Nephron (organoid): ENCODE data around the gene FAM47A.

ENCODE experiments used
- H3K27ac Mint-ChIP-seq, 3 experiments: 2 replicates each; pipeline ENCODE4 v1.8.0; 2020; ENCODE audit warnings: mixed read lengths in 3 of 3, mild to moderate bottlenecking in 2 of 3, moderate library complexity in 1 of 3
- H3K27me3 Mint-ChIP-seq: 2 replicates; pipeline ENCODE4 v1.8.0; 2021; ENCODE audit warnings: low read depth, mild to moderate bottlenecking, moderate library complexity, mixed read lengths
- H3K36me3 Mint-ChIP-seq: 2 replicates; pipeline ENCODE4 v1.8.0; 2020; ENCODE audit warnings: low read depth, mixed read lengths
- H3K4me1 Mint-ChIP-seq: 2 replicates; pipeline ENCODE4 v1.8.0; 2020; ENCODE audit warnings: mixed read lengths
- H3K4me3 Mint-ChIP-seq, 3 experiments: 2 replicates each; pipeline ENCODE4 v1.8.0; 2020; ENCODE audit warnings: mild to moderate bottlenecking in 3 of 3, mixed read lengths in 3 of 3, moderate library complexity in 2 of 3
- H3K9me3 Mint-ChIP-seq: 2 replicates; pipeline ENCODE4 v1.8.0; 2020; ENCODE audit warnings: mixed read lengths
- TF ChIP-seq, protein P1 (sequence below), 3 experiments: fragments of 200-600 bp; sonication (generic); IDR thresholded peaks; one replicate each; pipeline ENCODE4 v1.5.0; 2021; ENCODE audit warnings: antibody characterized with exemption in 3 of 3; ENCODE audit not compliant: unreplicated experiment in 3 of 3

Gene FAM47A

DNA sequence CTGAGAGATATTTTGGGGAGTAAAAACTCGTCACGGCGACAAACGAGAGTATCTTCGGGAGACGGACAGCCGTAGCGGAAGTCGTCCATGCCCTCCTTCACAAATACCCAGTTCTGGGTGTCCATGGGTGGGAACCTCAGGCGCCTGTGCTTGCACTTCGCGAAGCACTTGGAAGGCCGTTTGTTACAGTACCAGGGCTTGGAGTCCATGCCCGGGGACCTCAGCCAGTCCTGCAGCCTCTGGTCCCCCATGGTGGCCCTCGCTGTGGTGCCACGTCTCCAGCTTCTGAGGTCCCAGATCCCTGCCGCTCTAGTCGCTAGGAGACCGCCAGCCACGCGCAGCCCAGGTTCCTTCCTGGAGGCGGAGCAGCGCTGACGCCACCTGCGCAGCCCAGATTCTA lies at the start of gene FAM47A:
Gene FAM47A (minus strand): TSS at position 287 of the 400 bp plus-strand sequence. CDS start 36 bp downstream, at position 251.
- TF ChIP-seq, protein P1, sequence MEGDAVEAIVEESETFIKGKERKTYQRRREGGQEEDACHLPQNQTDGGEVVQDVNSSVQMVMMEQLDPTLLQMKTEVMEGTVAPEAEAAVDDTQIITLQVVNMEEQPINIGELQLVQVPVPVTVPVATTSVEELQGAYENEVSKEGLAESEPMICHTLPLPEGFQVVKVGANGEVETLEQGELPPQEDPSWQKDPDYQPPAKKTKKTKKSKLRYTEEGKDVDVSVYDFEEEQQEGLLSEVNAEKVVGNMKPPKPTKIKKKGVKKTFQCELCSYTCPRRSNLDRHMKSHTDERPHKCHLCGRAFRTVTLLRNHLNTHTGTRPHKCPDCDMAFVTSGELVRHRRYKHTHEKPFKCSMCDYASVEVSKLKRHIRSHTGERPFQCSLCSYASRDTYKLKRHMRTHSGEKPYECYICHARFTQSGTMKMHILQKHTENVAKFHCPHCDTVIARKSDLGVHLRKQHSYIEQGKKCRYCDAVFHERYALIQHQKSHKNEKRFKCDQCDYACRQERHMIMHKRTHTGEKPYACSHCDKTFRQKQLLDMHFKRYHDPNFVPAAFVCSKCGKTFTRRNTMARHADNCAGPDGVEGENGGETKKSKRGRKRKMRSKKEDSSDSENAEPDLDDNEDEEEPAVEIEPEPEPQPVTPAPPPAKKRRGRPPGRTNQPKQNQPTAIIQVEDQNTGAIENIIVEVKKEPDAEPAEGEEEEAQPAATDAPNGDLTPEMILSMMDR (IDR thresholded peaks at IDR 0.05; ENCODE audit: unreplicated experiment in 3 of 3): no peak
- no peak within 1 kb of the TSS for H3K4me3 Mint-ChIP-seq
- peaks cover 7% of the 10 kb centered on the region for H3K9me3 Mint-ChIP-seq
- H3K27me3 Mint-ChIP-seq: no peaks in the 10 kb centered on the region
- no peaks in the 10 kb centered on the region for H3K4me1 Mint-ChIP-seq
- H3K36me3 Mint-ChIP-seq: no peaks in the 10 kb centered on the region
- no peak within 1 kb of the TSS for H3K27ac Mint-ChIP-seq

DNA sequence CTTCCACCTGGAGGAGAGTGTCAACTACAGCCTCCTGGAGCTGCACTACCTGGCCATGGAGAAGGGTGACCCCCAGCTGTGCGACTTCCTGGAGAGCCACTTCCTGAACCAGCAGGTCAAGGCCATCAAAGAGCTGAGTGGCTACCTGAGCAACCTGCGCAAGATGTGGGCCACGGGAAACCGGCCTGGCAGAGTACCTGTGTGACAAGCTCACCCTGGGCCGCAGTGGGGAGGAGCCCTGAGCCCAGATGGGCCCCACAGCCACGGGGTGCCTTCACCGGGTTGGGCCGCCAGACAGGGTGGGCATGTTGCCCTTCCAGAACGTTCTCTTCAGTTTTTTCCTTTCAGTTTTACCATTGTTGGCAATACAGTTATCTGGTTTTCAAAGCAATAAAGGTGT lies 15.2 kb upstream of the FAM47A start:
- no peak overlapping the region for H3K27ac Mint-ChIP-seq
- H3K36me3 Mint-ChIP-seq: no peaks in the 10 kb centered on the region
- TF ChIP-seq, protein P1 (IDR thresholded peaks at IDR 0.05; ENCODE audit: unreplicated experiment in 3 of 3): no peak
- H3K9me3 Mint-ChIP-seq: no peaks in the 10 kb centered on the region
- no peak overlapping the region for H3K4me3 Mint-ChIP-seq
- no peaks in the 10 kb centered on the region for H3K27me3 Mint-ChIP-seq
- no peaks in the 10 kb centered on the region for H3K4me1 Mint-ChIP-seq

DNA sequence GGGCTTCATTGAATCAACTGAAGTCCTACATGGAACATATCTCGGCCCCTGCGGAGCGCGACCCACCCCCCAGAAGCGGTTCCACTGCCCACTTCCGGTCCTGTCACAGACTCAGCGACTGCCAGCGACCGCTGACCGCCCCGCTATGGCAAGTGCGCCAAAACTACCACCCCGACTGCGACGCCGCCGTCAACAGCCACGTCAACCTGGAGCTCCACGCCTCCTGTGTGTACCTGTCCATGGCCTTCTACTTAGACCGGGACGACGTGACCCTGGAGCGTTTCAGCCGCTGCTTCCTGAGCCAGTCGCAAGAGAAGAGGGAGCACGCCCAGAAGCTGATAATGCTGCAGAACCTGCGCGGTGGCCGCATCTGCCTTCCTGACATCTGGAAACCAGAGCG lies 14.8 kb upstream of the FAM47A start:
- no peak overlapping the region for H3K4me3 Mint-ChIP-seq
- TF ChIP-seq, protein P1 (IDR thresholded peaks at IDR 0.05; ENCODE audit: unreplicated experiment in 3 of 3): no peak
- no peaks in the 10 kb centered on the region for H3K36me3 Mint-ChIP-seq
- H3K27me3 Mint-ChIP-seq: no peaks in the 10 kb centered on the region
- H3K9me3 Mint-ChIP-seq: no peaks in the 10 kb centered on the region
- H3K27ac Mint-ChIP-seq: no peak overlapping the region
- H3K4me1 Mint-ChIP-seq: no peaks in the 10 kb centered on the region

DNA sequence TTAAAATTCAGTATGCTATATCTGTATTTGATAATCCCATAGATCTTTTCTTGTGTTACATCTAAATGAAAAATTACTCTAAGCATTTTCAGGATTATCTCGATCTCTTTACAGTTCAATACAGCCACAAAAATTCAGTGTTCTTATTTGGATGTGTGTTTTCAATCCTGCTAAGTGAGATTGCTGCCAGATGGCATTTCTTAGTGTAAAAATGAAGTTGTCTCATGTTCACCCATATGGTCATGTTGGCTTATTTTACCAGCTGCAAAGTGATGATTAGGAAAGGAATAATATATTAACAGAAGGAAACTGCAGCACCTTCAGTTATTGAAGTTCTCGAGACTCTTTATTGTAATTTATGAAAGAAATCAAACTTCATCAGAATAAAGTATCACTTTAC lies 12.1 kb upstream of the FAM47A start:
- H3K36me3 Mint-ChIP-seq: no peaks in the 10 kb centered on the region
- H3K4me1 Mint-ChIP-seq: no peaks in the 10 kb centered on the region
- no peaks in the 10 kb centered on the region for H3K27me3 Mint-ChIP-seq
- H3K9me3 Mint-ChIP-seq: no peaks in the 10 kb centered on the region
- H3K27ac Mint-ChIP-seq: no peak overlapping the region
- TF ChIP-seq, protein P1 (IDR thresholded peaks at IDR 0.05; ENCODE audit: unreplicated experiment in 3 of 3): no peak
- H3K4me3 Mint-ChIP-seq: no peak overlapping the region

DNA sequence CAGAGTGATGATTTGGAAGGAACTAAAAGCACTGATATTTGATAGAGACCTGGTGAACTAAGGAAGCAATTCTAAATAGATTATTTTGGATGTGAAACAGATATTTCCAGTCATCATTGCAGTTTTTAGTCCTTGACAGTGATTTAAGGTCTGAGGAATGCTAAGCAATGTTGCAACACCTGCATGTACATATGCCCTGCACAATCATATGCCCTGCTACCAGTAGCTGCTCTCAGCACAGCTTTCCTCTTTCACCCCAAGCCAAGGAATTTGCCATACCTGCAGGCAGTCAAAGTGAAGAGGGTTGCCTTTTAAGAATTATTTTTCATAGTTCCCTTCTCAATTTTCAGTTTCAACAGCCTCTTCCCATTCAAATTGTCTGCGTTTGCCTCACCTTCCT lies 8.7 kb upstream of the FAM47A start:
- H3K27ac Mint-ChIP-seq: no peak overlapping the region
- no peak overlapping the region for H3K4me3 Mint-ChIP-seq
- H3K4me1 Mint-ChIP-seq: no peaks in the 10 kb centered on the region
- no peaks in the 10 kb centered on the region for H3K9me3 Mint-ChIP-seq
- no peaks in the 10 kb centered on the region for H3K36me3 Mint-ChIP-seq
- H3K27me3 Mint-ChIP-seq: no peaks in the 10 kb centered on the region
- TF ChIP-seq, protein P1 (IDR thresholded peaks at IDR 0.05; ENCODE audit: unreplicated experiment in 3 of 3): no peak

DNA sequence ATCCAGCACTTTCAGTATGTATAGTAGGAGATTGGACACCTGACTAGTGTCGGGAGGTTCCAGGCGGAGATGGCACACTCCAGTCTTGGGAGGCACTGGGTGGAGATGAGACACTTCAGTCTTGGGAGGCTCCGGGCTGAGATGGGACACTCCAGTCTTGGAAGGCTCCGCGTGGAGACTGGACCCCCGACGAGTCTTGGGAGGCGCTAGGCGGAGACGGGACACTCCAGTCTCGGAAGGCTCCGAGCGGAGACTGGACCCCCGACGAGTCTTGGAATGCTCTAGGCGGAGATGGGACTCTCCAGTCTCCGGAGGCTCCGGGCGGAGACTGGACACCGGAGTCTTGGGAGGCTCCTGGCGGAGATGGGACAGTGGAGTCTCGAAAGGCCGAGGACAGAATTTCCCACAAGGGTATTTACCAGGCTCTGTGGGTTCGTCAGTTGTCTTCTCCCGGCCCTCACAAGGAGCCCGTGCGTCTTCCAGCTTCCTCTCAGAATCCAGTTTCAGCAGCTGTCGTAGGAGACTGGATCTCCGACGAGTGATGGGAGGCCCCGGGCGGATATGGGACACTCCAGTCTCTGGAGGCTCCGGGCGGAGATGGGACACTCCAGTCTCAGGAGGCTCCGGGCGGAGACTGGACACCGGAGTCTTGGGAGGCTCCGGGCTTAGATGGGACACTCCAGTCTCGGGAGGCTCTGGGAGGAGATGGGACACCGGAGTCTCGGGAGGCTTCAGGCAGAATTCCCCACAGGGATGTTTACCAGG lies 952 bp downstream of the FAM47A start:
- Mint-ChIP-seq H3K36me3 (no peaks in the 10 kb centered on the region), H3K4me1 (no peaks in the 10 kb centered on the region), H3K27ac (no peak overlapping the region), H3K4me3 (no peak overlapping the region), H3K27me3 (no peaks in the 10 kb centered on the region), H3K9me3 (peaks cover 7% of the 10 kb centered on the region)
- TF ChIP-seq, protein P1 (IDR thresholded peaks at IDR 0.05; ENCODE audit: unreplicated experiment in 3 of 3): no peak
